GM23338 (cell line): ENCODE data around the gene CALM1. TPM values are rescaled to one million over a fixed set of nuclear protein-coding genes. Genes with fewer than 3 reads are reported as not detected.

Source experiments
- ATAC-seq: fragments of 200-7000 bp; cut with Tn5 transposase; 3 replicates; pipeline ENCODE4 v1.9.1; 2020
- DNase-seq: peaks from one replicate; pipeline ENCODE4 v3.0.0-alpha.2; 2015; ENCODE audit warnings: low spot score
- H2AFZ ChIP-seq: fragments of 200-600 bp; sonication (generic); 2 replicates; pipeline ENCODE4 v1.8.0; 2016; ENCODE audit warnings: antibody characterized with exemption, mild to moderate bottlenecking, moderate library complexity
- H3F3A ChIP-seq: fragments of 200-600 bp; sonication (generic); replicated peaks from 2 replicates; pipeline ENCODE4 v1.8.0; 2017; ENCODE audit warnings: antibody characterized with exemption, mixed run types, low read depth
- H3K27ac ChIP-seq: fragments of 200-600 bp; sonication (generic); 2 replicates; pipeline ENCODE4 v1.6.1; 2016; ENCODE audit warnings: low read depth
- H3K27me3 ChIP-seq: fragments of 200-600 bp; sonication (generic); 2 replicates; pipeline ENCODE4 v1.8.0; 2016; ENCODE audit warnings: mild to moderate bottlenecking, mixed run types, moderate library complexity; ENCODE audit not compliant: insufficient read depth
- H3K36me3 ChIP-seq: fragments of 200-600 bp; sonication (generic); 2 replicates; pipeline ENCODE4 v1.8.0; 2016; ENCODE audit warnings: mild to moderate bottlenecking; ENCODE audit not compliant: insufficient read depth
- H3K4me1 ChIP-seq: fragments of 200-600 bp; sonication (generic); 2 replicates; pipeline ENCODE4 v1.8.0; 2016; ENCODE audit warnings: mild to moderate bottlenecking, moderate library complexity; ENCODE audit not compliant: insufficient read depth
- H3K4me2 ChIP-seq: fragments of 200-600 bp; sonication (generic); 2 replicates; pipeline ENCODE4 v1.7.1; 2017; ENCODE audit warnings: mixed run types
- H3K4me3 ChIP-seq: fragments of 200-600 bp; sonication (generic); 2 replicates; pipeline ENCODE4 v1.6.1; 2016; ENCODE audit warnings: mixed run types
- H3K79me2 ChIP-seq: fragments of 200-600 bp; sonication (generic); replicated peaks from 2 replicates; pipeline ENCODE4 v1.8.0; 2017; ENCODE audit warnings: mild to moderate bottlenecking; ENCODE audit not compliant: insufficient read depth
- H3K9me2 ChIP-seq: fragments of 200-600 bp; sonication (generic); 2 replicates; pipeline ENCODE4 v1.8.0; 2017; ENCODE audit not compliant: insufficient read depth
- H4K20me1 ChIP-seq: fragments of 200-600 bp; sonication (generic); replicated peaks from 2 replicates; pipeline ENCODE4 v1.8.0; 2017; ENCODE audit warnings: mild to moderate bottlenecking; ENCODE audit not compliant: insufficient read depth
- H3K27ac Mint-ChIP-seq: 2 replicates; pipeline ENCODE4 v1.8.0; 2020; ENCODE audit warnings: inconsistent platforms, mild to moderate bottlenecking, moderate library complexity, mixed read lengths
- H3K27me3 Mint-ChIP-seq: 3 replicates; pipeline ENCODE4 v1.8.0; 2022; ENCODE audit warnings: low read depth, mild to moderate bottlenecking, moderate library complexity, mixed read lengths, inconsistent platforms; ENCODE audit not compliant: insufficient read depth, poor library complexity
- H3K36me3 Mint-ChIP-seq: 3 replicates; pipeline ENCODE4 v1.8.0; 2021; ENCODE audit warnings: low read depth, mild to moderate bottlenecking, inconsistent platforms, moderate library complexity, mixed read lengths
- H3K4me1 Mint-ChIP-seq: 3 replicates; pipeline ENCODE4 v1.8.0; 2020; ENCODE audit warnings: mild to moderate bottlenecking, inconsistent platforms, mixed read lengths
- H3K4me3 Mint-ChIP-seq: 3 replicates; pipeline ENCODE4 v1.8.0; 2021; ENCODE audit warnings: moderate library complexity, mild to moderate bottlenecking, inconsistent platforms, mixed read lengths
- H3K9me3 Mint-ChIP-seq: 3 replicates; pipeline ENCODE4 v1.8.0; 2020; ENCODE audit warnings: moderate library complexity, mild to moderate bottlenecking, inconsistent platforms, mixed read lengths
- CREB1 ChIP-seq: fragments of 250-450 bp; sonication (Bioruptor Pico); IDR thresholded peaks from 2 replicates; pipeline ENCODE4 v1.5.0; 2020; ENCODE audit warnings: low read depth, mild to moderate bottlenecking, moderate library complexity
- EZH2 ChIP-seq: fragments of 200-600 bp; sonication (generic); IDR thresholded peaks from one replicate; pipeline ENCODE4 v1.8.0; 2017; ENCODE audit warnings: antibody characterized with exemption, mild to moderate bottlenecking, low read depth; ENCODE audit not compliant: unreplicated experiment
- EZH2phosphoT487 ChIP-seq: fragments of 200-600 bp; sonication (generic); IDR thresholded peaks from one replicate; pipeline ENCODE4 v1.8.1; 2018; ENCODE audit warnings: antibody characterized with exemption; ENCODE audit not compliant: unreplicated experiment
- JUNB ChIP-seq: IDR thresholded peaks from one replicate; pipeline ENCODE4 v1.6.1; 2016; ENCODE audit warnings: antibody characterized with exemption; ENCODE audit not compliant: unreplicated experiment
- NANOG ChIP-seq: IDR thresholded peaks from 2 replicates; pipeline ENCODE4 v1.6.1; 2016; ENCODE audit warnings: antibody characterized with exemption, borderline replicate concordance
- POLR2AphosphoS5 ChIP-seq: IDR thresholded peaks from 2 replicates; pipeline ENCODE4 v1.6.1; 2016; ENCODE audit warnings: antibody characterized with exemption, low read depth
- STAT1 ChIP-seq: IDR thresholded peaks from one replicate; pipeline ENCODE4 v1.6.1; 2016; ENCODE audit warnings: antibody characterized with exemption; ENCODE audit not compliant: unreplicated experiment
- ZNF114 ChIP-seq: fragments of 250-450 bp; sonication (Bioruptor Pico); IDR thresholded peaks from 2 replicates; pipeline ENCODE4 v1.5.0; 2020; ENCODE audit warnings: mild to moderate bottlenecking, moderate library complexity
- ZNF331 ChIP-seq: fragments of 250-450 bp; sonication (Bioruptor Pico); IDR thresholded peaks from 2 replicates; pipeline ENCODE4 v1.5.0; 2020; ENCODE audit warnings: low read depth, mild to moderate bottlenecking, moderate library complexity
- polyA plus RNA-seq: library from polyadenylated mRNA; unstranded; fragments of >200 nt; fragmentation: Nextera tagmentation; extraction: Ambion mirVana; gene quantifications from 2 replicates; pipeline ENCODE4 v1.2.1, GENCODE V29; 2016
- total RNA-seq: library from RNA; depleted of rRNA; stranded (reverse); fragments of >200 nt; shearing (Covaris generic); gene quantifications from 2 replicates; pipeline ENCODE4 v1.2.3, GENCODE V29; 2014
- TF ChIP-seq, protein P1 (sequence below), 2 experiments: fragments of 200-600 bp in 1 of 2; sonication (generic) in 1 of 2; conservative IDR thresholded peaks; 2 replicates each; pipeline versions ENCODE4 v1.5.1 to v1.6.1; 2016 to 2017; ENCODE audit warnings: antibody characterized with exemption in 2 of 2, low read depth in 2 of 2, mild to moderate bottlenecking in 2 of 2, moderate library complexity in 1 of 2
- TF ChIP-seq, protein P2 (sequence below): IDR thresholded peaks from 2 replicates; pipeline ENCODE4 v1.6.1; 2016; ENCODE audit warnings: antibody characterized with exemption
- TF ChIP-seq, protein P3 (sequence below): fragments of 250-450 bp; sonication (Bioruptor Pico); IDR thresholded peaks from 2 replicates; pipeline ENCODE4 v1.5.0; 2020; ENCODE audit warnings: mild to moderate bottlenecking, moderate library complexity
- TF ChIP-seq, protein P4 (sequence below): IDR thresholded peaks from one replicate; pipeline ENCODE4 v1.6.1; 2018; ENCODE audit warnings: antibody characterized with exemption; ENCODE audit not compliant: unreplicated experiment

The CALM1 gene
- total and polyA plus RNA-seq, 2 experiments from 2014 or later = 308 to 2,024 TPM

DNA sequence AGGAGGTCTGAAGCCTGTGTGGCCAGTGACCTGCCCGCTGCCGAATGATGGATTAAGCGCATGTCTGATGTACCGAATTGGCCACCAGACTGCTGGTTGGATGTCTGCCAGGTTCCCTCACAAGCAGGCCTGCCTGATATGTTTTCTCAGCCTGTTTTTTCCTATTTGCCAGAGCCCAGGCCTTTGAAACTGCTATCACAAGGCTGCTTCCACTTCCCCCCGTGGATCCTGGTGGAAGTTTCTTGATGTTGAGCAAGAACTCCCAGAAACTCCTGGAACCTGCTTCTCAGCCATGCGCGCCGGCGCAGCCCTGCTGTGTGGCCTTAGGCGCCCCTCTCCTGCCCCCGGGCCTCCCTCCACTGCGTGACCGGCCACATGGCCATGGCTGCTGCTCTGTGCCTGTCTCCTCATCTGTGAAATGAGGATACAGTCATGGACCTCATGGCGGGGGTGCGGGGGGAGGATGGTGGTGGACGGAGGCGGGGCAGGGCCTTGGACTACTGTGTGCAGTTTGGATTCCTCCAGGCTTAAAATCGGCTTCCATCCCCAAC is 56.6 kb downstream of the CALM1 start:
- Histone ChIP-seq H3K4me1 (peaks cover 5% of the 10 kb centered on the region; the same call in 1 of the 2 replicates), H3F3A (no peaks in the 10 kb centered on the region), H4K20me1 (no peaks in the 10 kb centered on the region), H3K79me2 (no peaks in the 10 kb centered on the region), H3K4me2 (peak overlapping the region; percentile 82; the same call in 1 of the 2 replicates), H3K36me3 (no peaks in the 10 kb centered on the region), H3K27ac (peak overlapping the region; percentile 77; the same call in 1 of the 2 replicates), H3K9me2 (no peaks in the 10 kb centered on the region), H3K4me3 (peak overlapping the region; percentile 58), H2AFZ (peak overlapping the region; percentile 88), H3K27me3 (no peaks in the 10 kb centered on the region)
- peaks cover 12% of the 10 kb centered on the region for H3K4me1 Mint-ChIP-seq
- no peaks in the 10 kb centered on the region for H3K9me3 Mint-ChIP-seq
- H3K27me3 Mint-ChIP-seq = peaks cover 8% of the 10 kb centered on the region
- H3K27ac Mint-ChIP-seq = no peak overlapping the region
- ATAC-seq (peak; percentile 5), DNase-seq (no peak)
- no peaks in the 10 kb centered on the region for H3K36me3 Mint-ChIP-seq
- TF ChIP-seq JUNB (no peak), POLR2AphosphoS5 (no peak), EZH2 (no peak), CREB1 (CRISPR knock-in tag) (no peak), ZNF331 (no peak), ZNF114 (no peak), STAT1 (no peak), EZH2phosphoT487 (no peak), NANOG (no peak)
- TF ChIP-seq, protein P1, sequence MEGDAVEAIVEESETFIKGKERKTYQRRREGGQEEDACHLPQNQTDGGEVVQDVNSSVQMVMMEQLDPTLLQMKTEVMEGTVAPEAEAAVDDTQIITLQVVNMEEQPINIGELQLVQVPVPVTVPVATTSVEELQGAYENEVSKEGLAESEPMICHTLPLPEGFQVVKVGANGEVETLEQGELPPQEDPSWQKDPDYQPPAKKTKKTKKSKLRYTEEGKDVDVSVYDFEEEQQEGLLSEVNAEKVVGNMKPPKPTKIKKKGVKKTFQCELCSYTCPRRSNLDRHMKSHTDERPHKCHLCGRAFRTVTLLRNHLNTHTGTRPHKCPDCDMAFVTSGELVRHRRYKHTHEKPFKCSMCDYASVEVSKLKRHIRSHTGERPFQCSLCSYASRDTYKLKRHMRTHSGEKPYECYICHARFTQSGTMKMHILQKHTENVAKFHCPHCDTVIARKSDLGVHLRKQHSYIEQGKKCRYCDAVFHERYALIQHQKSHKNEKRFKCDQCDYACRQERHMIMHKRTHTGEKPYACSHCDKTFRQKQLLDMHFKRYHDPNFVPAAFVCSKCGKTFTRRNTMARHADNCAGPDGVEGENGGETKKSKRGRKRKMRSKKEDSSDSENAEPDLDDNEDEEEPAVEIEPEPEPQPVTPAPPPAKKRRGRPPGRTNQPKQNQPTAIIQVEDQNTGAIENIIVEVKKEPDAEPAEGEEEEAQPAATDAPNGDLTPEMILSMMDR (conservative IDR thresholded peaks at IDR 0.05; ENCODE audit: low read depth in 2 of 2) = no peak
- TF ChIP-seq, protein P2, sequence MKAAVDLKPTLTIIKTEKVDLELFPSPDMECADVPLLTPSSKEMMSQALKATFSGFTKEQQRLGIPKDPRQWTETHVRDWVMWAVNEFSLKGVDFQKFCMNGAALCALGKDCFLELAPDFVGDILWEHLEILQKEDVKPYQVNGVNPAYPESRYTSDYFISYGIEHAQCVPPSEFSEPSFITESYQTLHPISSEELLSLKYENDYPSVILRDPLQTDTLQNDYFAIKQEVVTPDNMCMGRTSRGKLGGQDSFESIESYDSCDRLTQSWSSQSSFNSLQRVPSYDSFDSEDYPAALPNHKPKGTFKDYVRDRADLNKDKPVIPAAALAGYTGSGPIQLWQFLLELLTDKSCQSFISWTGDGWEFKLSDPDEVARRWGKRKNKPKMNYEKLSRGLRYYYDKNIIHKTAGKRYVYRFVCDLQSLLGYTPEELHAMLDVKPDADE = no peak
- TF ChIP-seq, protein P3, sequence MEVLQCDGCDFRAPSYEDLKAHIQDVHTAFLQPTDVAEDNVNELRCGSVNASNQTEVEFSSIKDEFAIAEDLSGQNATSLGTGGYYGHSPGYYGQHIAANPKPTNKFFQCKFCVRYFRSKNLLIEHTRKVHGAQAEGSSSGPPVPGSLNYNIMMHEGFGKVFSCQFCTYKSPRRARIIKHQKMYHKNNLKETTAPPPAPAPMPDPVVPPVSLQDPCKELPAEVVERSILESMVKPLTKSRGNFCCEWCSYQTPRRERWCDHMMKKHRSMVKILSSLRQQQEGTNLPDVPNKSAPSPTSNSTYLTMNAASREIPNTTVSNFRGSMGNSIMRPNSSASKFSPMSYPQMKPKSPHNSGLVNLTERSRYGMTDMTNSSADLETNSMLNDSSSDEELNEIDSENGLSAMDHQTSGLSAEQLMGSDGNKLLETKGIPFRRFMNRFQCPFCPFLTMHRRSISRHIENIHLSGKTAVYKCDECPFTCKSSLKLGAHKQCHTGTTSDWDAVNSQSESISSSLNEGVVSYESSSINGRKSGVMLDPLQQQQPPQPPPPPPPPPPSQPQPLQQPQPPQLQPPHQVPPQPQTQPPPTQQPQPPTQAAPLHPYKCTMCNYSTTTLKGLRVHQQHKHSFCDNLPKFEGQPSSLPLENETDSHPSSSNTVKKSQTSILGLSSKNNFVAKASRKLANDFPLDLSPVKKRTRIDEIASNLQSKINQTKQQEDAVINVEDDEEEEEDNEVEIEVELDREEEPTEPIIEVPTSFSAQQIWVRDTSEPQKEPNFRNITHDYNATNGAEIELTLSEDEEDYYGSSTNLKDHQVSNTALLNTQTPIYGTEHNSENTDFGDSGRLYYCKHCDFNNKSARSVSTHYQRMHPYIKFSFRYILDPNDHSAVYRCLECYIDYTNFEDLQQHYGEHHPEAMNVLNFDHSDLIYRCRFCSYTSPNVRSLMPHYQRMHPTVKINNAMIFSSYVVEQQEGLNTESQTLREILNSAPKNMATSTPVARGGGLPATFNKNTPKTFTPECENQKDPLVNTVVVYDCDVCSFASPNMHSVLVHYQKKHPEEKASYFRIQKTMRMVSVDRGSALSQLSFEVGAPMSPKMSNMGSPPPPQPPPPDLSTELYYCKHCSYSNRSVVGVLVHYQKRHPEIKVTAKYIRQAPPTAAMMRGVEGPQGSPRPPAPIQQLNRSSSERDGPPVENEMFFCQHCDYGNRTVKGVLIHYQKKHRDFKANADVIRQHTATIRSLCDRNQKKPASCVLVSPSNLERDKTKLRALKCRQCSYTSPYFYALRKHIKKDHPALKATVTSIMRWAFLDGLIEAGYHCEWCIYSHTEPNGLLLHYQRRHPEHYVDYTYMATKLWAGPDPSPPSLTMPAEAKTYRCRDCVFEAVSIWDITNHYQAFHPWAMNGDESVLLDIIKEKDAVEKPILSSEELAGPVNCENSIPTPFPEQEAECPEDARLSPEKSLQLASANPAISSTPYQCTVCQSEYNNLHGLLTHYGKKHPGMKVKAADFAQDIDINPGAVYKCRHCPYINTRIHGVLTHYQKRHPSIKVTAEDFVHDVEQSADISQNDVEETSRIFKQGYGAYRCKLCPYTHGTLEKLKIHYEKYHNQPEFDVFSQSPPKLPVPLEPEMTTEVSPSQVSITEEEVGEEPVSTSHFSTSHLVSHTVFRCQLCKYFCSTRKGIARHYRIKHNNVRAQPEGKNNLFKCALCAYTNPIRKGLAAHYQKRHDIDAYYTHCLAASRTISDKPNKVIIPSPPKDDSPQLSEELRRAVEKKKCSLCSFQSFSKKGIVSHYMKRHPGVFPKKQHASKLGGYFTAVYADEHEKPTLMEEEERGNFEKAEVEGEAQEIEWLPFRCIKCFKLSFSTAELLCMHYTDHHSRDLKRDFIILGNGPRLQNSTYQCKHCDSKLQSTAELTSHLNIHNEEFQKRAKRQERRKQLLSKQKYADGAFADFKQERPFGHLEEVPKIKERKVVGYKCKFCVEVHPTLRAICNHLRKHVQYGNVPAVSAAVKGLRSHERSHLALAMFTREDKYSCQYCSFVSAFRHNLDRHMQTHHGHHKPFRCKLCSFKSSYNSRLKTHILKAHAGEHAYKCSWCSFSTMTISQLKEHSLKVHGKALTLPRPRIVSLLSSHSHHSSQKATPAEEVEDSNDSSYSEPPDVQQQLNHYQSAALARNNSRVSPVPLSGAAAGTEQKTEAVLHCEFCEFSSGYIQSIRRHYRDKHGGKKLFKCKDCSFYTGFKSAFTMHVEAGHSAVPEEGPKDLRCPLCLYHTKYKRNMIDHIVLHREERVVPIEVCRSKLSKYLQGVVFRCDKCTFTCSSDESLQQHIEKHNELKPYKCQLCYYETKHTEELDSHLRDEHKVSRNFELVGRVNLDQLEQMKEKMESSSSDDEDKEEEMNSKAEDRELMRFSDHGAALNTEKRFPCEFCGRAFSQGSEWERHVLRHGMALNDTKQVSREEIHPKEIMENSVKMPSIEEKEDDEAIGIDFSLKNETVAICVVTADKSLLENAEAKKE (CRISPR knock-in tag) = no peak
- TF ChIP-seq, protein P4, sequence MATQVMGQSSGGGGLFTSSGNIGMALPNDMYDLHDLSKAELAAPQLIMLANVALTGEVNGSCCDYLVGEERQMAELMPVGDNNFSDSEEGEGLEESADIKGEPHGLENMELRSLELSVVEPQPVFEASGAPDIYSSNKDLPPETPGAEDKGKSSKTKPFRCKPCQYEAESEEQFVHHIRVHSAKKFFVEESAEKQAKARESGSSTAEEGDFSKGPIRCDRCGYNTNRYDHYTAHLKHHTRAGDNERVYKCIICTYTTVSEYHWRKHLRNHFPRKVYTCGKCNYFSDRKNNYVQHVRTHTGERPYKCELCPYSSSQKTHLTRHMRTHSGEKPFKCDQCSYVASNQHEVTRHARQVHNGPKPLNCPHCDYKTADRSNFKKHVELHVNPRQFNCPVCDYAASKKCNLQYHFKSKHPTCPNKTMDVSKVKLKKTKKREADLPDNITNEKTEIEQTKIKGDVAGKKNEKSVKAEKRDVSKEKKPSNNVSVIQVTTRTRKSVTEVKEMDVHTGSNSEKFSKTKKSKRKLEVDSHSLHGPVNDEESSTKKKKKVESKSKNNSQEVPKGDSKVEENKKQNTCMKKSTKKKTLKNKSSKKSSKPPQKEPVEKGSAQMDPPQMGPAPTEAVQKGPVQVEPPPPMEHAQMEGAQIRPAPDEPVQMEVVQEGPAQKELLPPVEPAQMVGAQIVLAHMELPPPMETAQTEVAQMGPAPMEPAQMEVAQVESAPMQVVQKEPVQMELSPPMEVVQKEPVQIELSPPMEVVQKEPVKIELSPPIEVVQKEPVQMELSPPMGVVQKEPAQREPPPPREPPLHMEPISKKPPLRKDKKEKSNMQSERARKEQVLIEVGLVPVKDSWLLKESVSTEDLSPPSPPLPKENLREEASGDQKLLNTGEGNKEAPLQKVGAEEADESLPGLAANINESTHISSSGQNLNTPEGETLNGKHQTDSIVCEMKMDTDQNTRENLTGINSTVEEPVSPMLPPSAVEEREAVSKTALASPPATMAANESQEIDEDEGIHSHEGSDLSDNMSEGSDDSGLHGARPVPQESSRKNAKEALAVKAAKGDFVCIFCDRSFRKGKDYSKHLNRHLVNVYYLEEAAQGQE = no peak
- H3K4me3 Mint-ChIP-seq = peak overlapping the region; percentile 79; the same call in 1 of the 3 replicates
